ENCODE measurements around the gene HCN4. TPM values are rescaled to one million over a fixed set of nuclear protein-coding genes. Genes with fewer than 3 reads are reported as not detected.
A peak's percentile ranks its signal among the peaks of the same experiment; 100 is the strongest.

Gene HCN4
- total and polyA plus RNA-seq, 4 experiments from 2014 or later = not detected

- no peak overlapping the region for H3K27ac ChIP-seq (ENCODE audit: low read depth, low read length)
- H3K36me3 Mint-ChIP-seq = no peaks in the 10 kb centered on the region
- H3K4me3 ChIP-seq (ENCODE audit: low read length in 2 of 2) = no peak overlapping the region
- no peak overlapping the region for H3K27ac Mint-ChIP-seq
- peaks cover 9 to 18% of the 10 kb centered on the region in 2 donors for H3K27me3 Mint-ChIP-seq
- intact Hi-C loops (cut with micrococcal nuclease) = no loop called here
- no peaks in the 10 kb centered on the region for H3K4me1 Mint-ChIP-seq
- no peaks in the 10 kb centered on the region for H3K4me1 ChIP-seq (ENCODE audit: insufficient read depth, low read length)
- no peak for DNase-seq
- no peaks in the 10 kb centered on the region for H3K36me3 ChIP-seq (ENCODE audit: insufficient read depth, low read length)
- ChIA-PET CTCF (ENCODE audit: partially characterized antibody) (interaction anchor here (0.6 kb wide), 1 partner anchor 295 kb away, joined by 3 read pairs; no protein-coding TSS in a partner anchor), POLR2A (ENCODE audit: partially characterized antibody) (no interaction called here)
- no peaks in the 10 kb centered on the region for H3K27me3 ChIP-seq (ENCODE audit: insufficient read depth, low read length)
- no peak overlapping the region for H3K4me3 Mint-ChIP-seq
- no peaks in the 10 kb centered on the region for H3K9me3 Mint-ChIP-seq
- H3K9me3 ChIP-seq (ENCODE audit: control insufficient read depth in 1 of 2, low read length in 2 of 2) = no peaks in the 10 kb centered on the region
These were observed 10.6 kb downstream of the HCN4 start for GRCh38 chr15:73357999-73358665.

GRCh38 chr15:73355612-73356265 is 13.0 kb downstream of the HCN4 start:
- Mint-ChIP-seq H3K36me3 (no peaks in the 10 kb centered on the region), H3K9me3 (no peaks in the 10 kb centered on the region), H3K4me3 (no peak overlapping the region), H3K27me3 (peaks cover 9 to 14% of the 10 kb centered on the region in 2 donors), H3K4me1 (no peaks in the 10 kb centered on the region), H3K27ac (no peak overlapping the region)
- ChIA-PET POLR2A (ENCODE audit: partially characterized antibody) (no interaction called here), CTCF (ENCODE audit: partially characterized antibody) (no interaction called here)
- Histone ChIP-seq H3K27ac (ENCODE audit: low read depth, low read length) (no peak overlapping the region), H3K36me3 (ENCODE audit: insufficient read depth, low read length) (no peaks in the 10 kb centered on the region), H3K9me3 (ENCODE audit: control insufficient read depth in 1 of 2, low read length in 2 of 2) (no peaks in the 10 kb centered on the region), H3K4me3 (ENCODE audit: low read length in 2 of 2) (no peak overlapping the region), H3K27me3 (ENCODE audit: insufficient read depth, low read length) (no peaks in the 10 kb centered on the region), H3K4me1 (ENCODE audit: insufficient read depth, low read length) (no peaks in the 10 kb centered on the region)
- intact Hi-C loops (cut with micrococcal nuclease) = no loop called here
- no peak for DNase-seq

- intact Hi-C loops (cut with micrococcal nuclease) = no loop called here
- Histone ChIP-seq H3K27ac (ENCODE audit: low read depth, low read length) (no peak overlapping the region), H3K4me3 (ENCODE audit: low read length in 2 of 2) (no peak overlapping the region), H3K9me3 (ENCODE audit: control insufficient read depth in 1 of 2, low read length in 2 of 2) (no peaks in the 10 kb centered on the region), H3K36me3 (ENCODE audit: insufficient read depth, low read length) (no peaks in the 10 kb centered on the region), H3K4me1 (ENCODE audit: insufficient read depth, low read length) (no peaks in the 10 kb centered on the region), H3K27me3 (ENCODE audit: insufficient read depth, low read length) (no peaks in the 10 kb centered on the region)
- DNase-seq = no peak
- POLR2A ChIA-PET (ENCODE audit: partially characterized antibody) = no interaction called here
- H3K27me3 Mint-ChIP-seq = peaks cover 9 to 12% of the 10 kb centered on the region in 2 donors
- CTCF ChIA-PET (ENCODE audit: partially characterized antibody) = no interaction called here
- H3K4me1 Mint-ChIP-seq = no peaks in the 10 kb centered on the region
- H3K27ac Mint-ChIP-seq = no peak overlapping the region
- no peaks in the 10 kb centered on the region for H3K9me3 Mint-ChIP-seq
- H3K36me3 Mint-ChIP-seq = no peaks in the 10 kb centered on the region
- H3K4me3 Mint-ChIP-seq = no peak overlapping the region
These were observed 14.5 kb downstream of the HCN4 start for GRCh38 chr15:73354241-73354640.

DNA sequence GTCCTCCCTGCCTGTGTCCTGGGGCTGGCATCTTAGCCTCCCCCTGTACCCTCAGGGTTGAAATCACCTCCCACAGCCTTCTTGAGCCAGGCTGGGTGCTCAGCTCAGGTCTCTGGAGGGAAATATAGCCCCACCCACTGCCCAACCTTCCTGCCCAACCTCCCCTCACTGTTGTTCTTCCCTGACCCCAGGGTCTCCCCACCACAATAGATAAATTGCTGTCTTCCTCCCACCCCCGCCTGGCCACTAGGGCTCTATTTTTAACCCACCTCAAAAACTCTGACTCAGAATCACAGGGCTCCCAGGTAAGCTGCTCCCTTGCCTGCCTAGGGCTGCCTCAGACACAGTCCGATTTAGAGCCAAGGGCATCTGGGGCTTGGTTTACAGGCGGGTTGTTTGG is 15.0 kb downstream of the HCN4 start:
- H3K4me3 Mint-ChIP-seq = no peak overlapping the region
- POLR2A ChIA-PET (ENCODE audit: partially characterized antibody) = no interaction called here
- no peaks in the 10 kb centered on the region for H3K36me3 Mint-ChIP-seq
- Histone ChIP-seq H3K27me3 (ENCODE audit: insufficient read depth, low read length) (no peaks in the 10 kb centered on the region), H3K4me1 (ENCODE audit: insufficient read depth, low read length) (no peaks in the 10 kb centered on the region), H3K9me3 (ENCODE audit: control insufficient read depth in 1 of 2, low read length in 2 of 2) (no peaks in the 10 kb centered on the region), H3K27ac (ENCODE audit: low read depth, low read length) (no peak overlapping the region), H3K36me3 (ENCODE audit: insufficient read depth, low read length) (no peaks in the 10 kb centered on the region), H3K4me3 (ENCODE audit: low read length in 2 of 2) (no peak overlapping the region)
- peaks cover 6 to 10% of the 10 kb centered on the region in 2 donors for H3K27me3 Mint-ChIP-seq
- H3K4me1 Mint-ChIP-seq = no peaks in the 10 kb centered on the region
- intact Hi-C loops (cut with micrococcal nuclease) = no loop called here
- no peak overlapping the region for H3K27ac Mint-ChIP-seq
- CTCF ChIA-PET (ENCODE audit: partially characterized antibody) = no interaction called here
- no peak for DNase-seq
- peaks cover 0 to 2% (median 0%) of the 10 kb centered on the region in 8 donors for H3K9me3 Mint-ChIP-seq

DNA sequence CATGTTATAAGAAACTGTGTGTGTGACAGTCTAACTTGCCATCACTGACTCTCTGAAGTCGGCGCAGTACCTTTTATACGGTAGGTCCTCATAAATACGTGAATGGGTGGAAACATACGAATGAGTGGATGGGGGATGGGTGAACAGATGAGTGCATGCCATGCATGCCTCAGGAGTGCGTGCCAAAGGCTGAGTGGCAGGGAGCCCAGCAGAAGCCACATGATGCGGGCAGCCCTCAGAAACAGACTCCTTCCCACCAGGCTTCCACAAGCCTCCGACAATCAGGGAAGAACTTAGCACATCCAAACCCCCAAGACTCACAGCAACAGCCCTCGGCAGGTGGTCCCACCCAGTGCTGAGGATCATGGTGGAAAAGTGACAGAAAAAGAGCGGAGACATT is 16.7 kb downstream of the HCN4 start:
- intact Hi-C loops (cut with micrococcal nuclease) = no loop called here
- H3K27ac Mint-ChIP-seq = no peak overlapping the region
- DNase-seq = no peak
- H3K4me3 Mint-ChIP-seq = no peak overlapping the region
- no peak overlapping the region for H3K27ac ChIP-seq (ENCODE audit: low read depth, low read length)
- H3K27me3 Mint-ChIP-seq = peaks cover 4% of the 10 kb centered on the region in 2 donors
- no peaks in the 10 kb centered on the region for H3K36me3 ChIP-seq (ENCODE audit: insufficient read depth, low read length)
- no peaks in the 10 kb centered on the region for H3K27me3 ChIP-seq (ENCODE audit: insufficient read depth, low read length)
- H3K9me3 Mint-ChIP-seq = peaks cover 0 to 6% (median 0%) of the 10 kb centered on the region in 8 donors
- ChIA-PET POLR2A (ENCODE audit: partially characterized antibody) (no interaction called here), CTCF (ENCODE audit: partially characterized antibody) (no interaction called here)
- H3K4me1 ChIP-seq (ENCODE audit: insufficient read depth, low read length) = no peaks in the 10 kb centered on the region
- no peaks in the 10 kb centered on the region for H3K9me3 ChIP-seq (ENCODE audit: control insufficient read depth in 1 of 2, low read length in 2 of 2)
- no peak overlapping the region for H3K4me3 ChIP-seq (ENCODE audit: low read length in 2 of 2)
- H3K36me3 Mint-ChIP-seq = no peaks in the 10 kb centered on the region
- H3K4me1 Mint-ChIP-seq = no peaks in the 10 kb centered on the region

DNA sequence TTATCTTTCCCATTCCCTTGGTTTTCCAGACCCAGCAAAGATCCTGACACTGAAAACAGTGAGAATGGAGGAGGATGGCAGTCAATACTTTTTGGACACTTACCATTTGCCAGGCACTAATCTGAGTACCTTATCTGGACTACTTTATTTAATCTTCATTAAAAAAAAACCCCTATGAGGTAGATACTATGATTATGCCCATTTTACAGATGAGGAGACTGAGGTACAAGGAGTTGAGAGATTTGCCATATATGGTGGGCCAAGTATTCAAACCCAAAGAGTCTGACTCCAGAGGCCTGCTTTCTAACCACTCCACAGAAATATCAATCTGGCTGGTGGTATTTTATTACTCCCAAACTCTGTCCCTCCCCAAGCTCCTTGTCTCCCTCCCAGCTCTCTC is 19.6 kb downstream of the HCN4 start:
- Histone ChIP-seq H3K9me3 (ENCODE audit: control insufficient read depth in 1 of 2, low read length in 2 of 2) (no peaks in the 10 kb centered on the region), H3K36me3 (ENCODE audit: insufficient read depth, low read length) (no peaks in the 10 kb centered on the region), H3K4me3 (ENCODE audit: low read length in 2 of 2) (no peak overlapping the region), H3K27ac (ENCODE audit: low read depth, low read length) (no peak overlapping the region), H3K27me3 (ENCODE audit: insufficient read depth, low read length) (no peaks in the 10 kb centered on the region), H3K4me1 (ENCODE audit: insufficient read depth, low read length) (no peaks in the 10 kb centered on the region)
- Mint-ChIP-seq H3K4me1 (no peaks in the 10 kb centered on the region), H3K27ac (no peak overlapping the region), H3K27me3 (peaks cover 2 to 3% of the 10 kb centered on the region in 2 donors), H3K9me3 (peaks cover 0 to 6% (median 0%) of the 10 kb centered on the region in 8 donors), H3K36me3 (no peaks in the 10 kb centered on the region), H3K4me3 (no peak overlapping the region)
- CTCF ChIA-PET (ENCODE audit: partially characterized antibody) = interaction anchor here (1.2 kb wide), 1 partner anchor 10 kb away, joined by 3 read pairs; no protein-coding TSS in a partner anchor
- intact Hi-C loops (cut with micrococcal nuclease) = no loop called here
- POLR2A ChIA-PET (ENCODE audit: partially characterized antibody) = no interaction called here
- DNase-seq = no peak

GRCh38 chr15:73346735-73347312 is 21.9 kb downstream of the HCN4 start:
- Histone ChIP-seq H3K36me3 (ENCODE audit: insufficient read depth, low read length) (no peaks in the 10 kb centered on the region), H3K4me3 (ENCODE audit: low read length in 2 of 2) (no peak overlapping the region), H3K27ac (ENCODE audit: low read depth, low read length) (no peak overlapping the region), H3K4me1 (ENCODE audit: insufficient read depth, low read length) (no peaks in the 10 kb centered on the region), H3K27me3 (ENCODE audit: insufficient read depth, low read length) (no peaks in the 10 kb centered on the region), H3K9me3 (ENCODE audit: control insufficient read depth in 1 of 2, low read length in 2 of 2) (no peaks in the 10 kb centered on the region)
- CTCF ChIA-PET (ENCODE audit: partially characterized antibody) = no interaction called here
- Mint-ChIP-seq H3K27ac (no peak overlapping the region), H3K27me3 (peaks cover 2 to 7% of the 10 kb centered on the region in 2 donors), H3K4me3 (no peak overlapping the region), H3K36me3 (no peaks in the 10 kb centered on the region), H3K9me3 (peaks cover 0 to 10% (median 6%) of the 10 kb centered on the region in 8 donors), H3K4me1 (no peaks in the 10 kb centered on the region)
- intact Hi-C loops (cut with micrococcal nuclease) = no loop called here
- POLR2A ChIA-PET (ENCODE audit: partially characterized antibody) = no interaction called here
- DNase-seq = peak; percentile 43 to 58 (median 49)
